MM.1S (cell line): ENCODE results near the gene GLYATL1B.

Source experiments
- CTCF ChIP-seq: fragments of 300-600 bp; sonication (generic); IDR thresholded peaks from 2 replicates; pipeline ENCODE4 v1.5.1; 2016; ENCODE audit warnings: antibody characterized with exemption, low read length, mixed read lengths
- EZH2 ChIP-seq: fragments of 300-600 bp; sonication (generic); optimal IDR thresholded peaks from 2 replicates; pipeline ENCODE3; 2017; ENCODE audit warnings: low read depth, mild to moderate bottlenecking, antibody characterized with exemption, low read length, mixed read lengths

- TF ChIP-seq CTCF = no peak
- TF ChIP-seq EZH2 = no peak
Observed at GRCh38 chr11:59040607-59041006, 45.5 kb upstream of the GLYATL1B start.
